Stimulated activated CD8-positive, alpha-beta memory T cell treated with anti-CD3 and anti-CD28 coated beads, Interleukin-12 subunit alpha, Interleukin-12 subunit beta, amount 100 ng/mL, for 1 hour (primary cell): ENCODE results near the gene HLCS.

Experiments
- DNase-seq: peaks from one replicate; pipeline ENCODE4 v3.0.0-alpha.2; 2020; ENCODE audit warnings: low read depth

The HLCS gene

GRCh38 chr21:36721817-36722216 lies 244.7 kb downstream of the HLCS start:
- DNase-seq, result no peak

GRCh38 chr21:36719614-36720013 lies 246.9 kb downstream of the HLCS start:
- DNase-seq, result no peak

- DNase-seq, result no peak
Measured at GRCh38 chr21:36718951-36719501, 247.4 kb downstream of the HLCS start.

GRCh38 chr21:36717976-36718375 lies 248.5 kb downstream of the HLCS start:
- no peak for DNase-seq

- no peak for DNase-seq
Measured at GRCh38 chr21:36716836-36717235, 249.6 kb downstream of the HLCS start.

GRCh38 chr21:36716387-36716786 lies 250.1 kb downstream of the HLCS start:
- DNase-seq, result no peak

GRCh38 chr21:36713746-36714145 lies 252.7 kb downstream of the HLCS start:
- no peak for DNase-seq

- no peak for DNase-seq
Measured at GRCh38 chr21:36710729-36711048, 255.8 kb downstream of the HLCS start.

- DNase-seq, result no peak
Measured at GRCh38 chr21:36709868-36710728, 256.4 kb downstream of the HLCS start.

GRCh38 chr21:36709030-36709867 lies 257.2 kb downstream of the HLCS start:
- no peak for DNase-seq

- no peak for DNase-seq
Measured at GRCh38 chr21:36708286-36709029, 258.0 kb downstream of the HLCS start.

- no peak for DNase-seq
Measured at GRCh38 chr21:36707763-36708285, 258.6 kb downstream of the HLCS start.

GRCh38 chr21:36706951-36707762 lies 259.3 kb downstream of the HLCS start:
- DNase-seq, result no peak

- no peak for DNase-seq
Measured at GRCh38 chr21:36706482-36706852, 260.0 kb downstream of the HLCS start.

GRCh38 chr21:36705679-36706481 lies 260.6 kb downstream of the HLCS start:
- DNase-seq, result no peak

- DNase-seq, result no peak
Measured at GRCh38 chr21:36704958-36705678, 261.4 kb downstream of the HLCS start.

GRCh38 chr21:36704281-36704957 lies 262.1 kb downstream of the HLCS start:
- no peak for DNase-seq

GRCh38 chr21:36703626-36704280 lies 262.7 kb downstream of the HLCS start:
- no peak for DNase-seq

- no peak for DNase-seq
Measured at GRCh38 chr21:36703123-36703522, 263.3 kb downstream of the HLCS start.
